Fibroblast of villous mesenchyme (primary cell): ENCODE data around the gene JAM3. TPM values are rescaled to one million over a fixed set of nuclear protein-coding genes. Genes with fewer than 3 reads are reported as not detected.

Experiments used
- DNase-seq: peaks from one replicate; pipeline ENCODE4 v3.0.0-alpha.2; 2010; ENCODE audit warnings: low read depth
- H3K4me3 ChIP-seq: 2 replicates; pipeline ENCODE4 v1.5.1; 2011; ENCODE audit warnings: low read depth, mild to moderate bottlenecking, low read length
- CTCF ChIP-seq: IDR thresholded peaks from 2 replicates; pipeline ENCODE4 v1.5.1; 2012; ENCODE audit warnings: low read depth, mild to moderate bottlenecking, low read length; ENCODE audit not compliant: insufficient read depth
- total RNA-seq: library from RNA; depleted of rRNA; stranded (reverse); fragments of >200 nt; gene quantifications from 2 replicates; pipeline ENCODE4 v1.2.3, GENCODE V29; 2012

Gene JAM3
- total RNA-seq, 1 donor, result 48.8 TPM

GRCh38 chr11:134125507-134125906 lies 56.6 kb downstream of the JAM3 start:
- TF ChIP-seq CTCF, result no peak
- H3K4me3 ChIP-seq, result no peak overlapping the region
- DNase-seq, result no peak

GRCh38 chr11:134126217-134126822 lies 57.4 kb downstream of the JAM3 start:
- H3K4me3 ChIP-seq, result no peak overlapping the region
- peak; percentile 80 for DNase-seq
- TF ChIP-seq CTCF, result no peak

GRCh38 chr11:134131628-134132244 lies 62.9 kb downstream of the JAM3 start:
- TF ChIP-seq CTCF, result no peak
- H3K4me3 ChIP-seq, result no peak overlapping the region
- no peak for DNase-seq

- no peak for TF ChIP-seq CTCF
- H3K4me3 ChIP-seq, result no peak overlapping the region
- no peak for DNase-seq
Observed at GRCh38 chr11:134132808-134133207, 63.9 kb downstream of the JAM3 start.

GRCh38 chr11:134134167-134134566 lies 65.3 kb downstream of the JAM3 start:
- no peak overlapping the region for H3K4me3 ChIP-seq
- no peak for TF ChIP-seq CTCF
- no peak for DNase-seq

GRCh38 chr11:134138376-134138775 lies 69.5 kb downstream of the JAM3 start:
- no peak overlapping the region for H3K4me3 ChIP-seq
- no peak for TF ChIP-seq CTCF
- DNase-seq, result no peak
